Stimulated activated naive CD4-positive, alpha-beta T cell treated with Interleukin-2 at 50 U/mL for 16 hours (primary cell): Measurements from ENCODE around the gene NUDT4.

Experiments used
- DNase-seq: peaks from one replicate; lab custom pipeline; 2025; lab: John Stamatoyannopoulos, UW

Gene NUDT4

GRCh38 chr12:93377252-93378195 lies at the start of gene NUDT4:
Gene NUDT4, plus strand, starts transcription at chr12:93377925. Its CDS starts 398 bp downstream, at chr12:93378323.
- peak; percentile 95 for DNase-seq

GRCh38 chr12:93333054-93333453 lies 44.7 kb upstream of the NUDT4 start:
- no peak for DNase-seq

- no peak for DNase-seq
Measured at GRCh38 chr12:93333828-93334227, 43.9 kb upstream of the NUDT4 start.

GRCh38 chr12:93335603-93336162 lies 42.0 kb upstream of the NUDT4 start:
- DNase-seq = no peak

GRCh38 chr12:93336291-93336741 lies 41.4 kb upstream of the NUDT4 start:
- DNase-seq = no peak

- DNase-seq = no peak
Measured at GRCh38 chr12:93338598-93338997, 39.1 kb upstream of the NUDT4 start.

GRCh38 chr12:93339695-93340094 lies 38.0 kb upstream of the NUDT4 start:
- no peak for DNase-seq

GRCh38 chr12:93341409-93342049 lies 36.2 kb upstream of the NUDT4 start:
- no peak for DNase-seq

GRCh38 chr12:93347054-93347785 lies 30.5 kb upstream of the NUDT4 start:
- no peak for DNase-seq

GRCh38 chr12:93348575-93349435 lies 28.9 kb upstream of the NUDT4 start:
- DNase-seq = no peak

GRCh38 chr12:93351726-93352125 lies 26.0 kb upstream of the NUDT4 start:
- no peak for DNase-seq

- no peak for DNase-seq
Measured at GRCh38 chr12:93352321-93352720, 25.4 kb upstream of the NUDT4 start.

GRCh38 chr12:93356214-93356613 lies 21.5 kb upstream of the NUDT4 start:
- no peak for DNase-seq

GRCh38 chr12:93358058-93358457 lies 19.7 kb upstream of the NUDT4 start:
- DNase-seq = no peak

GRCh38 chr12:93358821-93359220 lies 18.9 kb upstream of the NUDT4 start:
- DNase-seq = no peak

- no peak for DNase-seq
Measured at GRCh38 chr12:93360688-93361087, 17.0 kb upstream of the NUDT4 start.

- DNase-seq = no peak
Measured at GRCh38 chr12:93361151-93361919, 16.4 kb upstream of the NUDT4 start.

GRCh38 chr12:93363841-93364297 lies 13.9 kb upstream of the NUDT4 start:
- no peak for DNase-seq

- DNase-seq = no peak
Measured at GRCh38 chr12:93365616-93366405, 11.9 kb upstream of the NUDT4 start.
